SH-SY5Y (cell line): ENCODE measurements around the gene NPR2.

ENCODE experiments used
- GATA2 ChIP-seq: IDR thresholded peaks from 2 replicates; pipeline ENCODE4 v1.6.1; 2011; ENCODE audit warnings: mild to moderate bottlenecking, low read depth, low read length
- GATA3 ChIP-seq: IDR thresholded peaks from 2 replicates; pipeline ENCODE4 v1.6.1; 2011; ENCODE audit warnings: low read depth, mild to moderate bottlenecking, low read length, moderate library complexity

DNA sequence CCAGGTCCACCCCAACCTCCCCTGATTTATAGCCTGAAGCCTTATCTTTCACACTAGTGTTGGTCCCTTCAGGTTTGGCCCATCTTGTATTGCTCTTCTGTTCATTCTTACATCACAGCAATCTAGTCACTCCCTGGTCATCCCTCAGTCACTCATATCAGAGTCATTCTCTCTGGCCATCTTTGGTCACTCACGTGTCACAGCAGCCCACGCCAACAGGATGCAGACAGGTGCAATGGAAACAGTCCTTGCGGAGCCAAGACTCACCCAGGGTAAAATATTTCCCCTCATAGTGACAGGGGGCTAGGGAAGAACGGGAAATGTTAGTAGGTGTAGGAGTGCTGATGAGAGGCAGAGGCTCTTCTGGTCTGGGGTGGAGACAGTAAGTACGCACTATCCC, 37.9 kb upstream of the NPR2 start:
- TF ChIP-seq GATA2 (no peak), GATA3 (no peak)
